A673 (cell line): Measurements from ENCODE around the gene GOLGA8S. TPM values are rescaled to one million over a fixed set of nuclear protein-coding genes. Genes with fewer than 3 reads are reported as not detected.

Experiments used
- BruUV-seq: library from RNA; stranded (reverse); fragments of 400-500 nt; replicated peaks from 2 replicates; lab custom pipeline; 2021; lab: Mats Ljungman, UMichigan
- CTCF ChIA-PET: fragments of 300-600 bp; sonication (Branson Sonifier 250); formaldehyde crosslinking; loops from one replicate; lab custom pipeline; 2022; ENCODE audit warnings: antibody characterized with exemption; lab: Charles Lee
- POLR2A ChIA-PET: fragments of 300-600 bp; sonication (Branson Sonifier 250); formaldehyde crosslinking; loops from one replicate; lab custom pipeline; 2022; ENCODE audit warnings: antibody characterized with exemption; ENCODE audit not compliant: low non-redundant PET; lab: Charles Lee
- DNase-seq: peaks from one replicate; pipeline ENCODE4 v3.0.0-alpha.2; 2015; ENCODE audit warnings: low spot score
- H3K27ac ChIP-seq: fragments of 200-600 bp; sonication (generic); 2 replicates; pipeline ENCODE4 v1.5.1; 2016; ENCODE audit warnings: mixed run types, low read depth, mild to moderate bottlenecking, mixed read lengths, antibody characterized with exemption, low read length; ENCODE audit not compliant: poor library complexity, severe bottlenecking
- H3K27me3 ChIP-seq: fragments of 200-600 bp; sonication (generic); replicated peaks from 2 replicates; pipeline ENCODE4 v1.6.1; 2017; ENCODE audit warnings: mixed run types, low read depth, mild to moderate bottlenecking, mixed read lengths, antibody characterized with exemption, low read length; ENCODE audit not compliant: insufficient read depth, poor library complexity
- H3K36me3 ChIP-seq: fragments of 200-600 bp; sonication (generic); 2 replicates; pipeline ENCODE4 v1.6.1; 2016; ENCODE audit warnings: mixed run types, mild to moderate bottlenecking, mixed read lengths, antibody characterized with exemption, low read length; ENCODE audit not compliant: insufficient read depth, poor library complexity, severe bottlenecking
- H3K4me1 ChIP-seq: fragments of 200-600 bp; sonication (generic); 2 replicates; pipeline ENCODE4 v1.6.1; 2017; ENCODE audit warnings: mixed run types, mild to moderate bottlenecking, mixed read lengths, antibody characterized with exemption, low read length; ENCODE audit not compliant: insufficient read depth, poor library complexity, severe bottlenecking
- H3K4me3 ChIP-seq: fragments of 200-600 bp; sonication (generic); 2 replicates; pipeline ENCODE4 v1.5.1; 2016; ENCODE audit warnings: low read depth, mixed run types, mild to moderate bottlenecking, mixed read lengths, low read length; ENCODE audit not compliant: poor library complexity, severe bottlenecking
- H3K9me3 ChIP-seq: fragments of 200-600 bp; sonication (generic); 2 replicates; pipeline ENCODE4 v1.6.1; 2016; ENCODE audit warnings: mixed run types, low read depth, mild to moderate bottlenecking, mixed read lengths, antibody characterized with exemption, low read length; ENCODE audit not compliant: poor library complexity, severe bottlenecking
- EZH2 ChIP-seq: fragments of 200-600 bp; sonication (generic); IDR thresholded peaks from 2 replicates; pipeline ENCODE4 v1.6.1; 2017; ENCODE audit warnings: borderline replicate concordance, low read depth, mild to moderate bottlenecking, mixed read lengths, antibody characterized with exemption, low read length; ENCODE audit not compliant: poor library complexity, severe bottlenecking
- intact Hi-C: fragments of 100-400 bp; cut with micrococcal nuclease; formaldehyde crosslinking; loops from one replicate; pipeline ENCODE4 v1.10.0; 2022; ENCODE audit not compliant: unreplicated experiment
- total RNA-seq: library from RNA; stranded (reverse); gene quantifications from 2 replicates; pipeline ENCODE4 v1.2.3, GENCODE V29; 2021
- TF ChIP-seq, protein P1 (sequence below): fragments of 300-800, 200-600 bp; sonication (generic); conservative IDR thresholded peaks from 2 replicates; pipeline ENCODE4 v1.5.1; 2017; ENCODE audit warnings: low read depth, mild to moderate bottlenecking, antibody characterized with exemption, low read length, moderate library complexity, mixed read lengths

The GOLGA8S gene
- total RNA-seq, 1 experiment from 2014 or later = not detected

DNA sequence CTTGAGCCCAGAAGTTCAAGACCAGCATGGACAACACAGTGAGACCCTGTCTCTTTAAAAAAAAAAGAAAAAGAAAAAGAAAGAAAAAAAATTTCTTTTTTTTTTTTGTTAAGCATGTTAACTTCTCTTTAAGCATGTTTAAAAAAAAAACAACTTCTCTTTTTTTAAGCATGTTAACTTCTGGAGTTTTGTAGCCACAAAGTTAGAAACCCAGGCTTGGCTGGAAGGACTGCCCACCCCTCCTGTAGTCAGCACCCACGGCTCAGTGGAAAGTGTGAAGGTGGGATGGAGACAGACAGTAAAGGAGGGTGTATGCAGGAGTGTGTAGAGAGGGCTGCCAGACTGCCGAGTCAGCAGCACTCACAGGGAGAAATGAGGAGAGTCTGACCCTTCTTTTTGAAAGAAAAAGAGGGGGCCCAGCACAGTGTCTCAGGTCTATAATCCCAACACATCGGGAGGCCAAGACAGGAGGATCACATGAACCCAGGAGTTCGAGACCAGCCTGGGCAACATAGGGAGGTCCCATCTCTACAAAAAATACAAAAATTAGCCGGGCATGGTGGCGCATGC is 33.2 kb downstream of the GOLGA8S start:
- ChIA-PET CTCF (no interaction called here), POLR2A (no interaction called here)
- Histone ChIP-seq H3K27me3 (no peaks in the 10 kb centered on the region), H3K9me3 (no peaks in the 10 kb centered on the region), H3K36me3 (no peaks in the 10 kb centered on the region), H3K4me3 (no peak overlapping the region), H3K27ac (no peak overlapping the region), H3K4me1 (no peaks in the 10 kb centered on the region)
- no TSS peak for BruUV-seq
- no peak for DNase-seq
- intact Hi-C loops = no loop called here
- no peak for TF ChIP-seq EZH2
- TF ChIP-seq, protein P1, sequence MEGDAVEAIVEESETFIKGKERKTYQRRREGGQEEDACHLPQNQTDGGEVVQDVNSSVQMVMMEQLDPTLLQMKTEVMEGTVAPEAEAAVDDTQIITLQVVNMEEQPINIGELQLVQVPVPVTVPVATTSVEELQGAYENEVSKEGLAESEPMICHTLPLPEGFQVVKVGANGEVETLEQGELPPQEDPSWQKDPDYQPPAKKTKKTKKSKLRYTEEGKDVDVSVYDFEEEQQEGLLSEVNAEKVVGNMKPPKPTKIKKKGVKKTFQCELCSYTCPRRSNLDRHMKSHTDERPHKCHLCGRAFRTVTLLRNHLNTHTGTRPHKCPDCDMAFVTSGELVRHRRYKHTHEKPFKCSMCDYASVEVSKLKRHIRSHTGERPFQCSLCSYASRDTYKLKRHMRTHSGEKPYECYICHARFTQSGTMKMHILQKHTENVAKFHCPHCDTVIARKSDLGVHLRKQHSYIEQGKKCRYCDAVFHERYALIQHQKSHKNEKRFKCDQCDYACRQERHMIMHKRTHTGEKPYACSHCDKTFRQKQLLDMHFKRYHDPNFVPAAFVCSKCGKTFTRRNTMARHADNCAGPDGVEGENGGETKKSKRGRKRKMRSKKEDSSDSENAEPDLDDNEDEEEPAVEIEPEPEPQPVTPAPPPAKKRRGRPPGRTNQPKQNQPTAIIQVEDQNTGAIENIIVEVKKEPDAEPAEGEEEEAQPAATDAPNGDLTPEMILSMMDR = no peak

DNA sequence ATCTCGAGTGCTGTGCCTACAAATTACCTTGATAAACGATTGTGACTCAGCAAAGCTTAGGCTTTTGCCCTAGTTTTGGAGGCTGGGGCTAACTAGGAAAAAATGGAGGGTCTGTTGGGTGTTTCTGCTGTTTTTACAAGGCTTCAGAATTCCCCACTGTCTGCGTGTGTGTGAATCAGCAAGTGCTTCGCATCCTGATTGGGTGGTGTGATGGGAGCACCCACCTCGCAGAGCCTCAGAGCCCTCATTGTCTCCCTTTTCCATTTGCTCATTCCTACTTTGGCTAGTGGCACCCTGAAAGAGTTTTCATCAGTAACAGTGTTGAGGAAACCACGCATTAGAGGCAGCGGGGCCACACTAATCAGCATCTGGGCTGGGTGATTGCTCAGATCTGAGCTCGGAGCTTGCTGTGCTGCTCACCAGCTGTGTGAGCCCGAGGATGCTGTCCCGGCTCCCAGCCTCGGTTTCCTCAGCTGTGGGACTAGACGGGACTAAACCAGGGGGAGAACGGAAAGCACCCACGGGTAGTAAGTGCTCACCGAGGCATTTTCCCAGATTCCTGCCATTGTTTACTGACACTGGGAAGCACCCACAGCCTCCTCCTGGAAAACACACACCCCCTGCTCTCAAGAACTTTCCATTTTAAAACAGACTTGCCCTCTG is 40.6 kb downstream of the GOLGA8S start:
- H3K9me3 ChIP-seq = no peaks in the 10 kb centered on the region
- H3K4me1 ChIP-seq = no peaks in the 10 kb centered on the region
- ChIA-PET POLR2A (no interaction called here), CTCF (no interaction called here)
- no peaks in the 10 kb centered on the region for H3K27me3 ChIP-seq
- H3K36me3 ChIP-seq = no peaks in the 10 kb centered on the region
- intact Hi-C loops = no loop called here
- TF ChIP-seq, protein P1 = no peak
- no peak for TF ChIP-seq EZH2
- H3K27ac ChIP-seq = no peak overlapping the region
- H3K4me3 ChIP-seq = no peak overlapping the region
- no TSS peak for BruUV-seq
- DNase-seq = no peak

DNA sequence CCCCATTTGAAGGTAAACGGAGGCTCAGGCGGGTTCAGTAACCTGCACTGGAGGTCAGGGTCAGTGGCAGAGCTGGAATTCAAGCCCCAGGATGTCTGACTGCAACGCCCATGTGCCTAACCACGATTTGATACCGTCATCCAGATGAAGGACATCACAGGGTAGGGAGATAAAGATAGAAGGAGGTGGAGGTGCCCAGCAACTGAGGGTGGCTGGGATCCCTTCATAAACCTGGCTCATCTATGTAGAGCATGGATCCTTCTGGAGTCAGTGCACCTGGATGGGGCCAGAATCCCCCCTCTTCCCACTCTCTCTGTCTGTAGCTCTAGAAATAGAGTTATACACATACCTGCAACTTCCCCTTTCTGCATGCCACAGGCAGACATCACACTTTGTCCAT is 41.3 kb downstream of the GOLGA8S start:
- Histone ChIP-seq H3K27me3 (no peaks in the 10 kb centered on the region), H3K27ac (no peak overlapping the region), H3K4me1 (no peaks in the 10 kb centered on the region), H3K4me3 (no peak overlapping the region), H3K36me3 (no peaks in the 10 kb centered on the region), H3K9me3 (no peaks in the 10 kb centered on the region)
- intact Hi-C loops = no loop called here
- ChIA-PET POLR2A (no interaction called here), CTCF (no interaction called here)
- TF ChIP-seq, protein P1 = no peak
- no peak for TF ChIP-seq EZH2
- no TSS peak for BruUV-seq
- no peak for DNase-seq
